GM21576 (cell line): ENCODE data around the gene MYADML2.
"Not testable (repeated sequence)": the region's sequence is repeated elsewhere in the genome, so short reads cannot be mapped to it uniquely, and the experiment has no call there.

Source experiments
- ATAC-seq: cut with Tn5 transposase; IDR thresholded peaks from one replicate; pipeline ENCODE4 v1.9.1; 2021; ENCODE audit warnings: mild to moderate bottlenecking, moderate library complexity; ENCODE audit not compliant: unreplicated experiment

MYADML2 gene

GRCh38 chr17:81947189-81947588, at the start of gene MYADML2:
MYADML2 (minus strand) TSS chr17:81947233; CDS start chr17:81941741, 5,492 bp downstream.
- no peak for ATAC-seq

GRCh38 chr17:81996232-81996756, 49.3 kb upstream of the MYADML2 start:
- ATAC-seq = no peak

GRCh38 chr17:81995463-81996231, 48.6 kb upstream of the MYADML2 start:
- ATAC-seq = no peak

- ATAC-seq = no peak
Measured at GRCh38 chr17:81994593-81995462, 47.8 kb upstream of the MYADML2 start.

- ATAC-seq = no peak
Measured at GRCh38 chr17:81993729-81994592, 46.9 kb upstream of the MYADML2 start.

- no peak for ATAC-seq
Measured at GRCh38 chr17:81992306-81993102, 45.5 kb upstream of the MYADML2 start.

GRCh38 chr17:81991684-81992305, 44.8 kb upstream of the MYADML2 start:
- ATAC-seq = no peak

- no peak for ATAC-seq
Measured at GRCh38 chr17:81990836-81991683, 44.0 kb upstream of the MYADML2 start.

GRCh38 chr17:81987161-81987770, 40.2 kb upstream of the MYADML2 start:
- no peak for ATAC-seq

- ATAC-seq = no peak
Measured at GRCh38 chr17:81986606-81987005, 39.6 kb upstream of the MYADML2 start.

GRCh38 chr17:81984773-81985410, 37.9 kb upstream of the MYADML2 start:
- ATAC-seq = no peak

- no peak for ATAC-seq
Measured at GRCh38 chr17:81983639-81984373, 36.8 kb upstream of the MYADML2 start.

- ATAC-seq = no peak
Measured at GRCh38 chr17:81983011-81983638, 36.1 kb upstream of the MYADML2 start.

GRCh38 chr17:81981511-81981910, 34.5 kb upstream of the MYADML2 start:
- ATAC-seq = not testable (repeated sequence)

GRCh38 chr17:81980707-81981343, 33.8 kb upstream of the MYADML2 start:
- no peak for ATAC-seq

GRCh38 chr17:81980122-81980521, 33.1 kb upstream of the MYADML2 start:
- ATAC-seq = no peak
